Suppressor macrophage treated with lipopolysaccharide for 4 hours (primary cell): Measurements from ENCODE around the gene OPN1MW2.
"Not testable (repeated sequence)": the region's sequence is repeated elsewhere in the genome, so short reads cannot be mapped to it uniquely, and the experiment has no call there.

ENCODE experiments used
- DNase-seq: peaks from one replicate; pipeline ENCODE4 v3.0.0-alpha.2; 2020

OPN1MW2 gene

GRCh38 chrX:154219456-154219855 lies at the start of gene OPN1MW2:
Gene OPN1MW2, plus strand, starts transcription at chrX:154219756. Its CDS starts 60 bp downstream, at chrX:154219816.
- not testable (repeated sequence) for DNase-seq

GRCh38 chrX:154172535-154172943 lies 47.0 kb upstream of the OPN1MW2 start:
- DNase-seq = not testable (repeated sequence)

GRCh38 chrX:154174356-154174755 lies 45.2 kb upstream of the OPN1MW2 start:
- not testable (repeated sequence) for DNase-seq

GRCh38 chrX:154182296-154182695 lies 37.3 kb upstream of the OPN1MW2 start, which contains the start of gene OPN1MW:
Gene OPN1MW, plus strand, starts transcription at chrX:154182596. Its CDS starts 82 bp downstream, at chrX:154182678.
- DNase-seq = not testable (repeated sequence)

- not testable (repeated sequence) for DNase-seq
These were observed 35.8 kb upstream of the OPN1MW2 start for GRCh38 chrX:154183794-154184193.

- not testable (repeated sequence) for DNase-seq
These were observed 26.7 kb upstream of the OPN1MW2 start for GRCh38 chrX:154192846-154193245.

- DNase-seq = not testable (repeated sequence)
These were observed 25.2 kb upstream of the OPN1MW2 start for GRCh38 chrX:154194316-154194715.

- DNase-seq = not testable (repeated sequence)
These were observed 23.1 kb upstream of the OPN1MW2 start for GRCh38 chrX:154196466-154196865.

- DNase-seq = not testable (repeated sequence)
These were observed 9.7 kb upstream of the OPN1MW2 start for GRCh38 chrX:154209670-154210418.

GRCh38 chrX:154211057-154211456 lies 8.5 kb upstream of the OPN1MW2 start:
- DNase-seq = not testable (repeated sequence)

- not testable (repeated sequence) for DNase-seq
These were observed 8.1 kb upstream of the OPN1MW2 start for GRCh38 chrX:154211499-154211898.

- not testable (repeated sequence) for DNase-seq
These were observed 5.7 kb downstream of the OPN1MW2 start for GRCh38 chrX:154225292-154225691.

GRCh38 chrX:154226706-154227105 lies 7.2 kb downstream of the OPN1MW2 start:
- not testable (repeated sequence) for DNase-seq

GRCh38 chrX:154231443-154231842 lies 11.9 kb downstream of the OPN1MW2 start:
- DNase-seq = not testable (repeated sequence)

- not testable (repeated sequence) for DNase-seq
These were observed 14.1 kb downstream of the OPN1MW2 start for GRCh38 chrX:154233620-154234019.

- DNase-seq = not testable (repeated sequence)
These were observed 19.5 kb downstream of the OPN1MW2 start for GRCh38 chrX:154238939-154239559.

GRCh38 chrX:154239982-154240503 lies 20.5 kb downstream of the OPN1MW2 start:
- not testable (repeated sequence) for DNase-seq

- not testable (repeated sequence) for DNase-seq
These were observed 28.0 kb downstream of the OPN1MW2 start for GRCh38 chrX:154247377-154248045.

GRCh38 chrX:154248076-154248475 lies 28.5 kb downstream of the OPN1MW2 start:
- DNase-seq = not testable (repeated sequence)

- not testable (repeated sequence) for DNase-seq
These were observed 37.7 kb downstream of the OPN1MW2 start, which contains the start of gene OPN1MW3 for GRCh38 chrX:154257282-154257681. Gene OPN1MW3, plus strand, starts transcription at chrX:154257582. Its CDS starts 38 bp downstream, at chrX:154257620.

GRCh38 chrX:154258711-154259110 lies 39.2 kb downstream of the OPN1MW2 start:
- not testable (repeated sequence) for DNase-seq

GRCh38 chrX:154263072-154263471 lies 43.5 kb downstream of the OPN1MW2 start:
- DNase-seq = not testable (repeated sequence)

GRCh38 chrX:154269245-154269644 lies 49.7 kb downstream of the OPN1MW2 start:
- not testable (repeated sequence) for DNase-seq
